BJ (cell line): ENCODE data around the gene TRAK2. TPM values are rescaled to one million over a fixed set of nuclear protein-coding genes. Genes with fewer than 3 reads are reported as not detected.

Experiments
- CTCF ChIA-PET: fragments of 350-600 bp; formaldehyde crosslinking; extraction: SDS; loops from one replicate; lab custom pipeline; 2021; ENCODE audit warnings: antibody characterized with exemption, inconsistent platforms; lab: Yijun Ruan, JAX
- POLR2A ChIA-PET: fragments of 300-600 bp; sonication (Branson Sonifier 250); formaldehyde crosslinking; extraction: SDS; loops from one replicate; lab custom pipeline; 2021; ENCODE audit warnings: antibody characterized with exemption; lab: Charles Lee
- DNase-seq: peaks from one replicate; pipeline ENCODE4 v3.0.0-alpha.2; 2011; ENCODE audit warnings: low read depth
- H3K27me3 ChIP-seq: 2 replicates; pipeline ENCODE4 v1.6.0; 2011; ENCODE audit warnings: low read length; ENCODE audit not compliant: control insufficient read depth, insufficient read depth
- H3K36me3 ChIP-seq: 2 replicates; pipeline ENCODE4 v1.5.1; 2011; ENCODE audit warnings: low read length; ENCODE audit not compliant: control insufficient read depth, insufficient read depth
- H3K4me3 ChIP-seq: 2 replicates; pipeline ENCODE4 v1.5.1; 2011; ENCODE audit warnings: low read depth, mild to moderate bottlenecking, control low read depth, low read length
- CTCF ChIP-seq: IDR thresholded peaks from 2 replicates; pipeline ENCODE4 v1.5.1; 2011; ENCODE audit warnings: low read depth, mild to moderate bottlenecking, control low read depth, inconsistent platforms, low read length, moderate library complexity; ENCODE audit not compliant: insufficient read depth
- polyA plus RNA-seq: library from polyadenylated mRNA; depleted of rRNA; stranded (reverse); fragments of >200 nt; gene quantifications from 2 replicates; pipeline ENCODE4 v1.2.3, GENCODE V29; 2011

The TRAK2 gene
- polyA plus RNA-seq, 1 experiment = 25.3 TPM

- no peaks in the 10 kb centered on the region for H3K36me3 ChIP-seq
- H3K27me3 ChIP-seq = no peaks in the 10 kb centered on the region
- H3K4me3 ChIP-seq = no peak overlapping the region
- ChIA-PET POLR2A (no interaction called here), CTCF (no interaction called here)
- no peak for DNase-seq
- no peak for TF ChIP-seq CTCF
These were observed 2.6 kb downstream of the TRAK2 start for GRCh38 chr2:201448701-201449100.

GRCh38 chr2:201448061-201448460, 3.2 kb downstream of the TRAK2 start:
- no peak for TF ChIP-seq CTCF
- H3K27me3 ChIP-seq = no peaks in the 10 kb centered on the region
- ChIA-PET POLR2A (no interaction called here), CTCF (interaction anchor here (0.6 kb wide), 1 partner anchor 25 kb away, joined by 4 read pairs; no protein-coding TSS in a partner anchor)
- no peaks in the 10 kb centered on the region for H3K36me3 ChIP-seq
- DNase-seq = no peak
- H3K4me3 ChIP-seq = no peak overlapping the region

GRCh38 chr2:201447086-201447485, 4.2 kb downstream of the TRAK2 start:
- Histone ChIP-seq H3K27me3 (no peaks in the 10 kb centered on the region), H3K4me3 (no peak overlapping the region), H3K36me3 (no peaks in the 10 kb centered on the region)
- no peak for TF ChIP-seq CTCF
- no peak for DNase-seq
- POLR2A ChIA-PET = interaction anchor here (1.0 kb wide), 1 partner anchor 14 kb away, joined by 3 read pairs; no protein-coding TSS in a partner anchor
- CTCF ChIA-PET = interaction anchor here (1.1 to 1.4 kb wide), 2 partner anchors 9 to 124 kb away, joined by 3 read pairs; no protein-coding TSS in a partner anchor

- no peaks in the 10 kb centered on the region for H3K36me3 ChIP-seq
- H3K27me3 ChIP-seq = no peaks in the 10 kb centered on the region
- no peak for DNase-seq
- CTCF ChIA-PET = no interaction called here
- no peak for TF ChIP-seq CTCF
- POLR2A ChIA-PET = no interaction called here
- no peak overlapping the region for H3K4me3 ChIP-seq
These were observed 6.4 kb downstream of the TRAK2 start for GRCh38 chr2:201444746-201445465.

- Histone ChIP-seq H3K27me3 (no peaks in the 10 kb centered on the region), H3K36me3 (no peaks in the 10 kb centered on the region), H3K4me3 (no peak overlapping the region)
- POLR2A ChIA-PET = interaction anchor here (0.6 kb wide), 1 partner anchor 35 kb away, joined by 4 read pairs; no protein-coding TSS in a partner anchor
- no peak for DNase-seq
- CTCF ChIA-PET = interaction anchor here (1.5 kb wide), 1 partner anchor 133 kb away, joined by 3 read pairs; no protein-coding TSS in a partner anchor
- TF ChIP-seq CTCF = no peak
These were observed 9.8 kb downstream of the TRAK2 start for GRCh38 chr2:201441409-201441808.
